ENCODE results near the gene ANKRD63. TPM values are rescaled to one million over a fixed set of nuclear protein-coding genes. Genes with fewer than 3 reads are reported as not detected.

ANKRD63 gene
- total RNA-seq, 1 experiment from 2014 or later: not detected

- no peak for TF ChIP-seq CTCF (IDR thresholded peaks at IDR 0.05; ENCODE audit: unreplicated experiment)
- no peak overlapping the region for H3K4me3 Mint-ChIP-seq (ENCODE audit: unreplicated experiment)
- H3K27me3 Mint-ChIP-seq (ENCODE audit: insufficient read depth, unreplicated experiment): no peaks in the 10 kb centered on the region
- peaks cover 24% of the 10 kb centered on the region for H3K4me1 Mint-ChIP-seq (ENCODE audit: insufficient read depth, unreplicated experiment)
- H3K9me3 Mint-ChIP-seq (ENCODE audit: unreplicated experiment): no peaks in the 10 kb centered on the region
- no peak overlapping the region for H3K27ac Mint-ChIP-seq (ENCODE audit: low read depth, unreplicated experiment)
- ChIA-PET CTCF (interaction anchor here (0.6 to 8.8 kb wide), 8 partner anchors 21 to 43 kb away, joined by 3 to 127 read pairs (median 6); no protein-coding TSS in a partner anchor), POLR2A (interaction anchor here (1.1 kb wide), 1 partner anchor 18 kb away, joined by 3 read pairs; no protein-coding TSS in a partner anchor)
- peaks cover 16% of the 10 kb centered on the region for H3K36me3 Mint-ChIP-seq (ENCODE audit: insufficient read depth, unreplicated experiment)
- intact Hi-C loops (cut with micrococcal nuclease): no loop called here
- no TSS peak for BruUV-seq (replicated peaks)
- DNase-seq (ENCODE audit: unreplicated experiment): no peak
Measured at GRCh38 chr15:40246496-40247280, 36.2 kb downstream of the ANKRD63 start.

GRCh38 chr15:40245666-40246450 is 37.0 kb downstream of the ANKRD63 start:
- TF ChIP-seq CTCF (IDR thresholded peaks at IDR 0.05; ENCODE audit: unreplicated experiment): no peak
- no peak overlapping the region for H3K4me3 Mint-ChIP-seq (ENCODE audit: unreplicated experiment)
- no peak overlapping the region for H3K27ac Mint-ChIP-seq (ENCODE audit: low read depth, unreplicated experiment)
- BruUV-seq (replicated peaks): no TSS peak
- no peaks in the 10 kb centered on the region for H3K9me3 Mint-ChIP-seq (ENCODE audit: unreplicated experiment)
- peaks cover 20% of the 10 kb centered on the region for H3K36me3 Mint-ChIP-seq (ENCODE audit: insufficient read depth, unreplicated experiment)
- no peak for DNase-seq (ENCODE audit: unreplicated experiment)
- peaks cover 27% of the 10 kb centered on the region for H3K4me1 Mint-ChIP-seq (ENCODE audit: insufficient read depth, unreplicated experiment)
- intact Hi-C loops (cut with micrococcal nuclease): no loop called here
- ChIA-PET POLR2A (interaction anchor here (1.1 kb wide), 2 partner anchors 11 to 17 kb away, joined by 3 to 7 read pairs; no protein-coding TSS in a partner anchor), CTCF (interaction anchor here (0.6 to 8.8 kb wide), 7 partner anchors 13 to 44 kb away, joined by 3 to 127 read pairs (median 8); no protein-coding TSS in a partner anchor)
- H3K27me3 Mint-ChIP-seq (ENCODE audit: insufficient read depth, unreplicated experiment): no peaks in the 10 kb centered on the region

GRCh38 chr15:40244961-40245523 is 37.8 kb downstream of the ANKRD63 start:
- no peak for TF ChIP-seq CTCF (IDR thresholded peaks at IDR 0.05; ENCODE audit: unreplicated experiment)
- no TSS peak for BruUV-seq (replicated peaks)
- DNase-seq (ENCODE audit: unreplicated experiment): no peak
- POLR2A ChIA-PET: interaction anchor here (0.6 to 1.1 kb wide), 2 partner anchors 11 to 91 kb away, joined by 3 to 7 read pairs; no protein-coding TSS in a partner anchor
- H3K4me1 Mint-ChIP-seq (ENCODE audit: insufficient read depth, unreplicated experiment): peaks cover 28% of the 10 kb centered on the region
- peaks cover 20% of the 10 kb centered on the region for H3K36me3 Mint-ChIP-seq (ENCODE audit: insufficient read depth, unreplicated experiment)
- no peaks in the 10 kb centered on the region for H3K27me3 Mint-ChIP-seq (ENCODE audit: insufficient read depth, unreplicated experiment)
- CTCF ChIA-PET: interaction anchor here (1.0 to 8.8 kb wide), 4 partner anchors 13 to 140 kb away, joined by 3 to 127 read pairs (median 38); no protein-coding TSS in a partner anchor
- H3K27ac Mint-ChIP-seq (ENCODE audit: low read depth, unreplicated experiment): no peak overlapping the region
- no peaks in the 10 kb centered on the region for H3K9me3 Mint-ChIP-seq (ENCODE audit: unreplicated experiment)
- intact Hi-C loops (cut with micrococcal nuclease): no loop called here
- no peak overlapping the region for H3K4me3 Mint-ChIP-seq (ENCODE audit: unreplicated experiment)
